GM18520 (cell line): ENCODE results near the gene MAP1LC3B2.

ENCODE experiments used
- ATAC-seq: cut with Tn5 transposase; IDR thresholded peaks from one replicate; pipeline ENCODE4 v1.9.1; 2021; ENCODE audit not compliant: unreplicated experiment

The MAP1LC3B2 gene

DNA sequence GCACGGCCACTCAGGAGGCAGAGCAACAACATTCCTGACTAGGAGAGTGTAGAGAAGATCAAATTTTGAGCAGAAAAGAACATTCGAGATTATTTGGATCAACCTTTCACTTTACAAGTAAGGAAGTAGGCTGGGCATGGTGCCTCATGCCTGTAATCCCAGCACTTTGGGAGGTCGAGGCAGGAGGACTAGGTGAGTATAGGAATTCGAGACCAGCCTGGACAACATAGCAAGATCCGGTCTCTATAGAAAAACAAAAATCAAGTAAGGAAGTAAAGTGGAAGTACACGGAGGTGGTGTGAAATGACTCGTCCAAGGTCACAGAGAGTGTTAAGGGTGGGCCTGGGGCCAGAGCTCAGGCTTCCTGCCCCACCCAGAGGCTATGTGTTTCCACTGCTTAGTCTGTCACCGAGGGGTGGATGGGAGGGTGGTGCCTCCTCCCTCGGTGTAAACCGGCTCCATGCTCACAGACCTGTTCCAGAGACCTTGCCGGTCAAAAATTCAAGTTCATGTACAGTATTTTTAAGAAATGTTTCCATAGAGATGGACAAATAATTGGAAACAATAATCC, 51.9 kb downstream of the MAP1LC3B2 start:
- no peak for ATAC-seq

DNA sequence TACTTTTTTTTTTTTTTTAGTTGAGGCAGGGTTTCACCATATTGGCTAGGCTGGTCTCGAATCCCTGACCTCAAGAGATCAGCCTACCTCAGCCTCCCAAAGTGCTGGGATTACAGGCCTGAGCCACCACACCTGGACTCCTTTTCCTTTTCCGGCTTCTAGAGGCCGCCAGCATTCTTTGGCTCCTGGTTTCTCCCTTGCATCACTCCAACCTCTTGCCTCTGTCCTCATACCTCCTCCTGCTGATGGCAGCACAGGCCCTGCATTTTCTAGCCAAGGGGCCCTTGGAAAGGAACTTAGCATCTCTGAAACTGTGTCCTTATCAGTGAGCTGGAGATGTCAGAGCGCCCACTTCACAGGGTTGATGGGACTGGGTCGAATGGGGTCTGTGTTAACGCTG, 53.3 kb downstream of the MAP1LC3B2 start:
- no peak for ATAC-seq

DNA sequence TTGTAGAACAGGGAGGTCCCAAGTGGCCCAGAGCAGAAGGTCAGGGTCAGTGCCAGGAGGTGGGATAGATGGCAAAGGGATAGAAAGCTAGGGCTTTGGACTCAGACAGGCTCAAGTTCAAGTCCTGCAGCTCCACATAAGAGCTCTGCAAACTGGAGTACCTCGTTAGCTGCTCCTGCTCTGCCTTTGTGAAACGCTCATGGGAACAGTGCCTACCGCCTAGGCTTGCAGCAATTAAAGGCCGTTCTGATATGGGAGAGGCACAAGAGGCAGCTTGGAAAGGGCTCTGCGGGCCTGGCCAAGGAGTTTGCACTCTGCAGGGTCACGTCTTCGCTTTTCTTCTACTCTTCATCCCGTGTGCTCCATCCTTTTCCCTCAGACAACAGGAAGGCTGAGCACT, 54.1 kb downstream of the MAP1LC3B2 start:
- no peak for ATAC-seq

DNA sequence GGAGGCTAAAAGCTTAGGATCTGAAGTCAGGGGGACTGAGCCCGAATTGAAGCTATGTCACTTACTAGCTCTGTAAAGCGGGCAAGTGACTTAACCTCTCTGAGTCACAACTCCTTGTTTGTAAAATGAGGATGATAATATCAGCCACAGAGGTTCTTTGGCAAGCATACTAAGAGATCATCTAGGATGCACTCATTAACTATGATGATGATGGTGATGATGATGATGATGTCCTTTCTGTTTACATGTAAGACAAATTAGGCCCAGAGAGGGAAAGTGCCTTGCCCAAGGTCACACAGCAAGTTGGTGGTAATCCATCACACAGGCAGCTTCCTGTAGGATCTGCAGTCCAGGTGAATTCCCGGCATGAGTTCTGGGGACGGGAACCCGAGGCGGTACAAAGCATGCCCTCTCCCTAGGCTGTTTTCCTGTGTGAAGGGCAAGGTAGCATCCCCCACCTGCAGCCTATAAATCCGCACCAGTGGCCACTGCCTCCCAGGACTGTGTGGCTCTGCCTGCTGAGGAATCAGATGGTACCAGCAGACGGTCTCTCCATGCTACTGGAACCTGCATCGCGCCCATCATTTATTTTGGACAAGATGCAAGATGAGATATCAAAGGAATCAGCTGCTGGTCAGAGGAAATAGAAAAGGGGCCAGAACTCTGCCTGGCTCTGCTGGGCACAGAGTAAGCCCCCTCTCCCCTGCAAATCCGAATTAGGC, 55.2 kb downstream of the MAP1LC3B2 start:
- no peak for ATAC-seq

DNA sequence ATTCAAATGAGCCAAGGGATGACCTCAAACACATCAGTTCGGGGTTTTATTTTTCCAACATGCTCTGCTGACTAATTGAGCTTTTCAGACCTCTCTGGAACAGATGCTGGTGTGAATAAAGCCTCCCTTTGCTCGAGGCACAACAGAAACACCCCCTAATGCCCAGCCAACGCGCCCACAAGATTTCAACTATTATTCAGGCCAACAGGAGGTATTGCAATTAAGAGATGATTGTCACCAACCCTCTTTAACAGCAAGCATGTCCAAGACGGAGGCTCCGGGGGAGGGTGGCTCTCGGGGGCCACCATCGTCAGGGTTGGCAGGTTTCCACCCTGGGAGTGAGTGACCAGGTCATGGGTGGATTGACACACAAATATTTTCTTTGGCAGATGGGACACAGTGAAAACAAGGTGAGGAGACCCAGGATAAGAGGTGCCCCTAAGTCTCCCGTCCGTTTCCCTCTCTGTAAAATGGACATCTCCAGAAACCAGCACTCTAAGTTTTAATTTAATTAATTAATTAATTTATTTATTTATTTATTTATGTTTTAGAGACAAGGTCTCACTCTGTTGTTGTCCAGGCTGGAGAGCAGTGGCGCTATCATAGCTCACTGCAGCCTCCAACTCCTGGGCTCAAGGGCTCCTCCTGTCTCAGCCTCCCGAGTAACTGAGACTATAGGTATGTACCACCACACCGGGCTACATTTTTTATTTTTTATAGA, 56.1 kb downstream of the MAP1LC3B2 start:
- no peak for ATAC-seq

DNA sequence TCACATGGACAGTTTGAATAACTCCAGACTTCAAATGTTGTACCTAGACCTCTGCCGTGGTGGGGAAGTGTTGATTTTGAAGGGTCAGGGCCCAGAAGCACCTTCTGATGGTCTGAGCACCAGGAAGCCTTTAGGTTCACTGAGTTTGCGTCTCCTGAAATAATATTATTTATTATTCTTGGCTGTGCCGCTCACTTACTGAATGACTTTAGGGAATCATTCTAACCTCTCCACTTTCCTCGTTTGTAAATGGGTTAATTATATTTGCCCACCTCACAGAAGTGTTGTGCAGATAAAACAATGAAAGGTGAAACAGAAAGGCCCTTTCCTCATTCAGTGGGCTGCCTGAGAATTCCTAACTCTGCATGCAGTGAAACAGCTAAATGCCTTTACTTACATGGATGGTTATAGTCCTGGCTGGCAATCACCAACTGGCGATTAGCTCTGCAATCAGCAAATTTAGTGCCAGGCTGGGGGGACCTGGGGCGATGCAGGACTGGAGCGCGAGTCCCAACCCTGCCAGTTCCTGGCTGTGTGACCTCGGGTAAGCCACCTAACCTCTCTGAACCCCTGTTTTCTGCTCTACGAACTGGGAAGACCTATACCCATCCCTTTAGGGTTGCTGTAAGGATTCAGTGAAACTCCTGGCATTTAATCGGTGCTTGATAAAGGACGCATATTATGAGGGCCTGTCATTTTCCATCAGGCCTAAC, 57.5 kb downstream of the MAP1LC3B2 start:
- no peak for ATAC-seq

DNA sequence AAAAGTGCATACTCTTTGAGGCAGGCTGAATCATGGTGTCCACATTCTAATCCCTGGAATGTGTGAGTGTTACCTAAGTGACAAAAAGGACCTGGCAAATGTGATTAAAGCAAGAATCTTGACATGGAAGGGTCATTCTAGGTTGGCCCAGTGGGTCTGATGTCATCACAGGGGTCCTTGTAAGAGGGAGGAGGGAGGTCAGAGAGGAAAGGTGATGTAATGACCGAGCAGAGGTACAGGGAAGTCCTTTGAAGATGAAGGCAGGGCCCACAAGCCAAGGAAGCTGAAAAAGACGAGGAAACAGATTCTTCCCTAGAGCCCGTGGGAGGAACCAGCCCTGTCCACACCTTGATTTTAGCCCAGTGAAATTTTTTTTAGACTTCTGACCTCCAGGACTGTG, 60.1 kb downstream of the MAP1LC3B2 start:
- ATAC-seq = no peak

DNA sequence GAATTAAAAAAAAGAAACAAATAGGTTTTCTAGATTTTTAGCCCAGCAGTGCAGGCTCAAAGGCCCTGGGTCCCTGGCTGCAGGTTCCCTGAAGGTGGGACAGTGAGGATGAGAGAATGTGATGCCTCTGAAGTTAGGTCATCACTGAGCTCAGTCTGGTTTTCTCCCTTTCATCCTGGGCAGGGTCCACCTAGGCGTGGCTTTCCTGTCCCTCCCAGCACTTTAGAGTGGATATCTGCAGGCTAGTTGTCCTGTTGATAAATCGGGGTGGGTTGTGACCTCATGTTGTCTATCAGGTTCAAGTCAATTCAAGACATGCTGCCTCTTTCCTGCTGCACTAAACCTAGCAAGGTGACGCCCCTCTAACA, 60.9 kb downstream of the MAP1LC3B2 start:
- ATAC-seq = no peak

DNA sequence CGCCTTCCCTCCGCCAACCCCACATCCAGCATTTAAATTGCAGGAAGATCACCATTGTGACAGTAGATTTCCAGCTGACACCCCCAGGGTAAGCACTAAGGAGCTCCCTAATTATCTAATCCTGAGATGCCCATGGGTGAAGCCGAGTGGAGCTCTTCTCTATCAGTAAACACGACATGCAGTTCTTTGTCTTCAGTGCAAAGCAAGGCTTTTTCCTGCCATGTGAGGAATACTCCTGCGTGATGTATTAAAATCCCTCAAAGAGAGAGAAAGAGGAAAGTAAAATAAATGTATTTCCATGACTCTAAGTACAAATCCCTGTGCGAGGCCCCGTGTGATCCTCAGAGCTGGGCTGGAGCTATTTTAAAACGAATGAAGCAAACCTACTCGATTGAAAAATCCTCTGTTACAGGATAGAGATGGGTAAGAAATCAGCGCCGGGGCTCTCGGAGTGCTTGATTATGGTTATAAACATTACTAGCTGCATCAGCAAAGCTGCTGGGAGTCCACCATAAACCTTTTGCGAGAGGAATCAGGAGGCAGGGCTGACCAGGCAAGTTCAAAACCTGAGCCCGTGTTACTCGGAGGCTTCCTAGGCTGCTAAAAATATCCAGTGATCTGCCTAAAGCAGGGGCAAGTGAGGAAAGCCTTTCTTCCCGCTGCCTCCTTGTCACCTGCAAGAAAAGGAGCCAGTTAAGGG, 61.5 kb downstream of the MAP1LC3B2 start:
- ATAC-seq = no peak

DNA sequence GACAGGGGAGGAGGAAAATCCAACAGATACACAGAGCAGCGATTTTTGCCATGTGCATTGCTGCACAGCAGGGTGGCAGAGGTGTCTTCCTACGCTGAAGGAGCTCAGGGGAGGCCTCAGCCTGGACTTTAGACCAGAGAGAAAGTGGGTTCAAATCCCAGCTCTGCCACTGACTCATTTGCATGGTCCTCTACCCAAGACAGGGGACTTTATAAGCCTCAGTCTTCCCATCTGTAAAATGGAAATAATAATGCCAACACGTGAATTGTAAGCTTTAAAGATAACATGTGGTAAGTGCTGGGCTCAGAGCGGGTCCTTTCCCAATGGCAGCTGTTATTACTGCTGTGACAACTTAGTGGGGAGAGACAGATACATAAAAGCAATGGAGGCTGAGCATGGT, 62.0 kb downstream of the MAP1LC3B2 start:
- no peak for ATAC-seq

DNA sequence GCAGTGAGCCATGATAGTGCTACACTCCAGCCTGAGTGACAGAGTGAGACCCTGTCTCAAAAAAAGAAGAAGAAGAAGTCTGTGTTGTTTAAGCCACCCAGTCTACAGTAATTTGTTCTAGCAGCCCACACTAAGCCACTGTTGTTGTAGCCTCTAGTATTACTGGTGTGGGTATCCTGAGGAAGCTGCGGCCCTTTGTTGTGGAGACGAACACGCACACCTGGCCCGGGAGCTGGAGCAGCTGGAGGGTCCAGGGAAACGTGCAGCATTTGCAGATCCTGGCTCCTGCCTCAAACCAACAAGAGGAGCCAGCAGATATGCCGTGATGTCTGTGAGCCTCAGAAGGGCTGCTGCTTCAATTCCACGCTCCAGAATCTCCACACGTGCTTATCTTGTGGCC, 65.3 kb downstream of the MAP1LC3B2 start:
- ATAC-seq = no peak

DNA sequence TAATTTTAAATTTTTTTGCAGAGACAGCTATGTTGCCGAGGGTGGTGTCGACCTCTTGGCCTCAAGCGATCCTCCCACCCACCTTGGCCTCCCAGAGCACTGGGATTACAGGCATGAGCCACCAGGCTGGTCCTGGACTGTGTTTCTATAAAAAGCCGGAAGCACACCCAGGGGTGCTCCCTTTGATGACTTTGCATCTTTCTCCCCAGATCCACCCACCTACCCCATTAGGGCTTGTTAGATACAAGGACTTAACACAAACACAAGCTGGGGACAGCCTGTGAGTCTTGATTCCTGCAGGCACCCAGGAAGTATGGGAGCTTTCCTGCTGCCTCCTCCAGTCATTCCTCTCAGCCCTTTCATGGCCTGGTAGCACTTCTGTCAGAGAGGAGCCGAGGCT, 67.0 kb downstream of the MAP1LC3B2 start:
- ATAC-seq = no peak
